AG04449 (cell line): ENCODE results near the gene WIZ.

ENCODE experiments used
- CTCF ChIA-PET: fragments of 350-600 bp; formaldehyde crosslinking; extraction: SDS; loops from one replicate; lab custom pipeline; 2021; ENCODE audit warnings: antibody characterized with exemption; lab: Yijun Ruan, JAX
- POLR2A ChIA-PET: fragments of 400-600, 350-600 bp; formaldehyde crosslinking; extraction: SDS; loops from one replicate; lab custom pipeline; 2020; ENCODE audit warnings: antibody characterized with exemption, inconsistent platforms; lab: Yijun Ruan, JAX
- DNase-seq: peaks from one replicate; pipeline ENCODE4 v3.0.0-alpha.2; 2010; ENCODE audit warnings: low read depth, low spot score
- H3K4me3 ChIP-seq: 2 replicates; pipeline ENCODE4 v1.5.1; 2011; ENCODE audit warnings: low read depth, mild to moderate bottlenecking, control low read depth, low read length
- TF ChIP-seq, protein P1 (sequence below): IDR thresholded peaks from one replicate; pipeline ENCODE4 v1.5.1; 2011; ENCODE audit warnings: mild to moderate bottlenecking, moderate library complexity, low read length, control low read depth, inconsistent platforms; ENCODE audit not compliant: insufficient read depth; ENCODE audit errors: missing control alignments

The WIZ gene

DNA sequence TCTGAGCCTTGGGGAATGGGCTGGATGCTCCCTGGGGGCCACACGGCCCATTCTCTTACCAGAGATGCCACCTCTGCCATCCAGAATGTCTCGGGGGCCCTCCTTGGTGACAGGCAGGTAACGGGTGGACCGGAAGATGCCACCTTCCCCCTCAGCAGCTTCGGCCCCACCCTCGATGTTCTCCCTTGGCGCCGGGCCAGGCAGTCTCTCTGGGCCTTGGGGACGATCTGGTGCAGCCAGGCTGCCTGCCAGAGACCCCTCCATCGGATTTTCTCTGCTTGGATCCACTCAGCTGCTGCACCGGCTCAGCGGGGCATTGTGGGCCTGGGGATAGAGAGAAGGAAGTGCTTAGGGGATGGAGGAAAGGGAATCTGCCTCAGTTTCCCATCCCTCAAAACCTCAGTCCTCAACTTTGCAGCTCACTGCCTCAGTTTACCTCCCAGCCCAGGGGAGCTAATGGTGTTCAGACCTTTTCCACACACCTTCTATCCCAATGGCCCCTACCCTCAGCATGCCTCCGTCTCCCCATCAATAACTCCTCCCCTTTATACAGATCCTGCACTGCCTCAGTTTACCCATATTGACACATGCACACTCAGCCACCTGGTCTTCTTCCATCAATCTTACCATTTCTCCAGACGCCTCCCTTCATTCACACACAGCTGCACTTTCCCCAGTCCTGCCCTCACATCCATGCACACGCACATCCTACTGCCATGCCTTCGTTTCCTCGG is 1.5 kb downstream of the WIZ start:
- TF ChIP-seq, protein P1, sequence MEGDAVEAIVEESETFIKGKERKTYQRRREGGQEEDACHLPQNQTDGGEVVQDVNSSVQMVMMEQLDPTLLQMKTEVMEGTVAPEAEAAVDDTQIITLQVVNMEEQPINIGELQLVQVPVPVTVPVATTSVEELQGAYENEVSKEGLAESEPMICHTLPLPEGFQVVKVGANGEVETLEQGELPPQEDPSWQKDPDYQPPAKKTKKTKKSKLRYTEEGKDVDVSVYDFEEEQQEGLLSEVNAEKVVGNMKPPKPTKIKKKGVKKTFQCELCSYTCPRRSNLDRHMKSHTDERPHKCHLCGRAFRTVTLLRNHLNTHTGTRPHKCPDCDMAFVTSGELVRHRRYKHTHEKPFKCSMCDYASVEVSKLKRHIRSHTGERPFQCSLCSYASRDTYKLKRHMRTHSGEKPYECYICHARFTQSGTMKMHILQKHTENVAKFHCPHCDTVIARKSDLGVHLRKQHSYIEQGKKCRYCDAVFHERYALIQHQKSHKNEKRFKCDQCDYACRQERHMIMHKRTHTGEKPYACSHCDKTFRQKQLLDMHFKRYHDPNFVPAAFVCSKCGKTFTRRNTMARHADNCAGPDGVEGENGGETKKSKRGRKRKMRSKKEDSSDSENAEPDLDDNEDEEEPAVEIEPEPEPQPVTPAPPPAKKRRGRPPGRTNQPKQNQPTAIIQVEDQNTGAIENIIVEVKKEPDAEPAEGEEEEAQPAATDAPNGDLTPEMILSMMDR: no peak
- H3K4me3 ChIP-seq: no peak overlapping the region; the same call in 1 of the 2 replicates
- POLR2A ChIA-PET: interaction anchor here (1.0 kb wide), 1 partner anchor 15 kb away, joined by 3 read pairs; no protein-coding TSS in a partner anchor
- no peak for DNase-seq
- CTCF ChIA-PET: no interaction called here

DNA sequence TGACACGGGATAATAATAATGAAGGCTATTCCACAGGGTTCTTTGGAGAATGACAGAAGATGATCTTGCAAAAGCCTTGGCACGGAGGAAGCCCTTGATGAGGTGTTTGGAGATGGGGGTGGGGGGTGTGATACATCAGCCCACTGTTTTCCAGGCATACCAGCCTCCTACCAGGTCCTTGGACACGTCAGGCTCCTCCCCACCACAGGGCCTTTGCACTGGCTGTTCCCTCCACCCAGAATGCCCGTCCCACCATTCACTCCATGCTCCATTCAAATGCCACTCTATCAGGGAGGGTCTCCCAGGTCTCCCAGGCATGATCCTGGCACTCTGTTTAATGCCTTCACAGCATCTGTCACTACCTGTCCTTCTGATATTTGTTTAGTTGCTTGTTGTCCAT is 2.7 kb downstream of the WIZ start:
- TF ChIP-seq, protein P1: no peak
- CTCF ChIA-PET: no interaction called here
- POLR2A ChIA-PET: no interaction called here
- DNase-seq: no peak
- H3K4me3 ChIP-seq: no peak overlapping the region

DNA sequence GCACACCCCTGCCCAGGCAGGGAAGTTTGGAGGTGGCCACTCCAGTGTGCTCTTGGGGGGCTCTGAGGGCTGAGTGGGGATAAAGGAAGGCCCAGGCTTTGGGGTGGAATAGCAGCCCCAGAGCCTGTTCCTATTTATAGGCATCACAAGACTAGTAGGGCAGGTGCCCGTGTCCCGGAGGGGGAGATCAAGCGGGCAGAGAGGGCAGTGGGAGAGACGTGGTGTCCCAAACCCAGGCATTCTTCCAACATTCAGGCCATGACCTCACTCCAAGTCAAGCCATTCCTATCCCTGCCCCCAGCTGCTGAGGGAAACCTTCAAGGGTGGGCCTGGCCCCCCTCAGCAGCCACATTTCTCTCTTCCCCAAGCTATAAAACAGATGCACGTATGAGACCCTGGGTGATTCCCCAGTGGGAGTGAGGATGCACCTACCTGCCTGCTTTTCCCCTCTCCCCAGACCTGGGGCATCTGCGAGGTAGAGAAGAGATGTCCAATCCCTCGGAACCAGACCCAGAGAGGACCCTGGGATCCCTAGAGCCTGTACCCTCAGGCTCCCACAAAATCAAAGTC is 3.9 kb downstream of the WIZ start:
- no peak overlapping the region for H3K4me3 ChIP-seq
- no peak for DNase-seq
- CTCF ChIA-PET: interaction anchor here (0.6 to 1.2 kb wide), 2 partner anchors 26 to 271 kb away, joined by 3 read pairs; no protein-coding TSS in a partner anchor
- POLR2A ChIA-PET: no interaction called here
- TF ChIP-seq, protein P1: no peak

DNA sequence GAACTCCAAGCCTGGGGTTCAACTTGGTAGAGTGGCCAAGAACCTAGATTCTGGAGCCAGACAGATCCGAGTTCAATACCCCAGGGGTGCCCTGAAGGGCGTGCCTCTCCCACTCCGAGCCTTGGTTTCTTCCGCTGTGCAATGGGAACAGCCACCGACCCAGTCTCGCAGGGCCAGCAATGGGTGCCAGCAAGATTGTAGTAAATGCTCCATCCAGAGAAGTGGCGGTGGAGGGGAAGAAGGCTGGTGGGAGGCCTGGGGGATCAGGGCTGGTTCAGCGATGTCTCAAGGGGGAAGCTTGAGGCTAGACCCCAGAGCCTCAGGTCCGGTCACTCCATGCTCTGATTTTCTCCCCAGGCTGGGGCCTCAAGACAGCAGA is 4.5 kb downstream of the WIZ start:
- H3K4me3 ChIP-seq: no peak overlapping the region
- CTCF ChIA-PET: no interaction called here
- no peak for DNase-seq
- TF ChIP-seq, protein P1: no peak
- POLR2A ChIA-PET: no interaction called here

DNA sequence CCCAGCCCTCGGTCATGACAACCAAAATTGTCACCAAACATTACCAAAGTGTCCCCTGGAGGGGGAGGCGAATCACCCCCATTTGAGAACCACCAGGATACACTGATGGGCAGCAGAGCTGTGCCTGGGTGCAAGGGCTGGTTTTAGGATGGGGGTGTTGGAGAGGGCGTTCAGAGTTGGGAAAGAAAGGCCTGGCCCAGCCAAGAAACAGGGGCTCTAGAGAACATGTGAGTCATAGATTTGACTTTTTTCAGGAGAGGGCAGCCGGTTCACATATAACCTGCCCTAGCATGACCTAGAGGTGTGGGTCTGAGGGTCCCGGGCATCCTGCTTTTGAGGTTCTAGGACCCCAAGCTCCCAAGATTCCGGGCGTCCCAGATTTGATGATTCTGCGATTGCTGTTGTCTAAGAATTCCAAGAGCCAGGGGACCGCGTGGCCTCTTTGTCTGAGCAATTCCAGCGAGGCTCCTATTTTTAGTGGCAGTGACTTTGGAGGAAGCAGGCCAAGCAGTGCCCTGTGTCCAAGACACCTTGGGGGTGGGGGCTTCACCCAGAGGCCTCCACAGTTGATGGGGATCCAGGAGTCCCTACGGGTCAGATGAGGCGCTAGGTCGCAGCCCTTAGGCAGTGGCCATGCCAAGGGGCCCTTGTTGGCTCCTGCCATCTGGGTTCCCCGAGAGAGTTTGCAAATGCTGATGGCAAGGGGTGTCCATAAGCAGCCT is 5.1 kb downstream of the WIZ start:
- ChIA-PET CTCF (no interaction called here), POLR2A (no interaction called here)
- no peak overlapping the region for H3K4me3 ChIP-seq
- no peak for DNase-seq
- TF ChIP-seq, protein P1: no peak

DNA sequence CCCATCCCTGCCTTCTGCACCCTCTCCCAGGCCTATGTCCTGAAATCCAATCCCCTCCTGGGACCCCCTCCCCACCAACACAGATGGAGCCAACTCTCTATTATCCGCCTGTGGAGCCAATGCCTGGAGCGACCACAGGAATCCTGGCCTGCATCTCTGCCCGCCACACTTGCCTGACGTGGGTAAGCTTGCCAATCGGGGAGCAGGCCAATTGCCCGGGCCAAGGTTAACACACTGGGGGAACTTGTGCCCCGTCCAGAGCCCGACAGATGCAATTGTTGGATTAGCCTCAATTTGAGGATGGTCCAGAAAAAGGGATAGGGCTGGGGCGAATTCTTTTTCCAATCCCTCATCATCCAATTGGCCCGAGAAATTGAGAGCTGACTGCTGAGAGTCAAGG is 5.9 kb downstream of the WIZ start:
- CTCF ChIA-PET: no interaction called here
- POLR2A ChIA-PET: no interaction called here

More for the DNA sequence above, 5.9 kb downstream of the WIZ start:
- TF ChIP-seq, protein P1: no peak
- no peak overlapping the region for H3K4me3 ChIP-seq
- DNase-seq: no peak
